PC-9 (cell line): ENCODE data around the gene IL11.

ENCODE experiments used
- CTCF ChIP-seq: fragments of 200-600 bp; sonication (generic); conservative IDR thresholded peaks from 2 replicates; pipeline ENCODE4 v1.6.1; 2017; ENCODE audit warnings: mixed run types, antibody characterized with exemption, mild to moderate bottlenecking, moderate library complexity
- EZH2 ChIP-seq: fragments of 200-600 bp; sonication (generic); IDR thresholded peaks from 2 replicates; pipeline ENCODE4 v1.8.0; 2017; ENCODE audit warnings: antibody characterized with exemption, low read depth

- TF ChIP-seq CTCF (no peak), EZH2 (no peak)
Measured at GRCh38 chr19:55406826-55407549, 36.7 kb upstream of the IL11 start.
